Prostate gland (tissue), 2 donors: ENCODE results near the gene CHST11. TPM values are rescaled to one million over a fixed set of nuclear protein-coding genes. Genes with fewer than 3 reads are reported as not detected.

Source experiments
- DNase-seq: peaks from one replicate; pipeline ENCODE4 v3.0.0-alpha.2; 2019; ENCODE audit warnings: low spot score
- H3K27ac ChIP-seq, 2 donors: fragments of 200-600 bp; sonication (generic); 2 replicates each; pipeline ENCODE4 v1.5.1; 2017 to 2019
- H3K27me3 ChIP-seq: fragments of 200-600 bp; sonication (generic); replicated peaks from 2 replicates; pipeline ENCODE4 v1.5.1; 2019; ENCODE audit not compliant: insufficient read depth
- H3K36me3 ChIP-seq, 2 donors: fragments of 200-600 bp; sonication (generic); 1 replicate in 1 of 2; 2 replicates in 1 of 2; pipeline versions ENCODE4 v1.5.1 to v1.8.1; 2017 to 2019
- H3K4me1 ChIP-seq: fragments of 200-600 bp; sonication (generic); replicated peaks from 2 replicates; pipeline ENCODE4 v1.5.1; 2019
- H3K4me3 ChIP-seq, 2 donors: fragments of 200-600 bp; sonication (generic); 2 replicates each; pipeline ENCODE4 v1.5.1; 2017 to 2019
- H3K9me3 ChIP-seq: fragments of 200-600 bp; sonication (generic); 2 replicates; pipeline ENCODE4 v1.5.1; 2017
- CTCF ChIP-seq, 4 experiments: fragments of 200-600 bp in 2 of 4; fragments of 450-650 bp in 2 of 4; sonication (generic) in 2 of 4; IDR thresholded peaks; 1 replicate in 3 of 4; 2 replicates in 1 of 4; pipeline ENCODE4 v1.5.1; 2016 to 2019; ENCODE audit warnings: antibody characterized with exemption in 4 of 4, mild to moderate bottlenecking in 2 of 4, moderate library complexity in 2 of 4
- POLR2A ChIP-seq: fragments of 450-650 bp; IDR thresholded peaks from one replicate; pipeline ENCODE4 v1.6.1; 2016; ENCODE audit warnings: antibody characterized with exemption, mild to moderate bottlenecking
- POLR2AphosphoS5 ChIP-seq: sonication (generic); formaldehyde crosslinking; IDR thresholded peaks from one replicate; pipeline ENCODE4 v1.6.1; 2017; ENCODE audit warnings: antibody characterized with exemption
- WGBS: methylation state at CpG from one replicate; pipeline ENCODE4 v1.1.5; 2018; 5-methylcytosine and 5-hydroxymethylcytosine counted together
- intact Hi-C: fragments of 100-400 bp; cut with DNase I; formaldehyde crosslinking; loops from one replicate; pipeline ENCODE4 v1.14.2; 2022
- total RNA-seq, 2 donors: library from RNA; depleted of rRNA; stranded (reverse); fragments of >200 nt; gene quantifications; one replicate each; pipeline ENCODE4 v1.1.0, GENCODE V29; 2016

CHST11 gene
- total RNA-seq, 2 donors from 2014 or later: 10.4 to 25.4 TPM

DNA sequence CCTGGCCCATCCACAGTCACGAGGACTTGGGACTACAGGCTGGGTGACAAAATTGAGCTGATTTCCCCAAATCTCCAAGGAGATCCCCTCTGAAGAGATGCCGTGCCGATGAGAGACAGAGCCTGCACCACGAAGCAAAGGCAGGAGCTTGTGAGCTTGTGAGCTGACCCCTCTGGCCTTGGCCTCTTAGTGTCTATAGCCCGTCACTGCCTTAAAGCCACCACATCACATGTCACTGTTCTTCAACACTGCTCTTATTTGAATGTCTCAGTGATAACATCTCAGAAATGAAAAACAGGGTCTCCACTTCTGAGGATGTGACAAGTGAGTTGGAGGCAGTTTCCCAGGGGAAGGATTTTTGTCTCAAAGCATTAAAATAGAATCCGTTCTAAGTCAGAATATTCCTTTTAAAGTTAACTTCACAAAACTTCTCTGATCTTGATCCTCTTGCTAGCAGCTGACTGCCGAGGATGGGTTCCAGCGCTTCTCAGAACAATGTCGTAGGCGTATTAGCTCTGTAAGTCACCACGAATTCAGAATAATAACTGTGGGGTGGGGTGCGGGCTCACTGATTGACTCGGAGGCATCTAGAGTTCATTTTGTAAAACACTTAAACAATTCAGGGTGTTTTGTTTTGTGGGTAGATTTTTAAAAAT lies 37.5 kb downstream of the CHST11 start:
- no peaks in the 10 kb centered on the region for H3K4me1 ChIP-seq
- DNase-seq: no peak
- no peaks in the 10 kb centered on the region for H3K36me3 ChIP-seq
- WGBS: 52% methylated on average over 13 of the region's 13 CpGs
- H3K27ac ChIP-seq: peak overlapping the region in 1 of 2 donors; percentile 39
- H3K27me3 ChIP-seq: no peaks in the 10 kb centered on the region
- intact Hi-C loops: no loop called here
- H3K9me3 ChIP-seq: no peaks in the 10 kb centered on the region
- TF ChIP-seq CTCF (IDR thresholded peaks at IDR 0.05) (no peak), POLR2A (no peak), POLR2AphosphoS5 (no peak)
- H3K4me3 ChIP-seq: no peak overlapping the region

GRCh38 chr12:104494793-104495158 lies 38.0 kb downstream of the CHST11 start:
- no peak for TF ChIP-seq POLR2A
- TF ChIP-seq POLR2AphosphoS5: peak; percentile 31
- no peak overlapping the region for H3K4me3 ChIP-seq
- no peaks in the 10 kb centered on the region for H3K27me3 ChIP-seq
- intact Hi-C loops: no loop called here
- H3K27ac ChIP-seq: peak overlapping the region in 1 of 2 donors; percentile 39
- no peak for DNase-seq
- 42% methylated on average over 5 of the region's 5 CpGs for WGBS
- H3K4me1 ChIP-seq: no peaks in the 10 kb centered on the region
- no peaks in the 10 kb centered on the region for H3K36me3 ChIP-seq
- H3K9me3 ChIP-seq: no peaks in the 10 kb centered on the region

DNA sequence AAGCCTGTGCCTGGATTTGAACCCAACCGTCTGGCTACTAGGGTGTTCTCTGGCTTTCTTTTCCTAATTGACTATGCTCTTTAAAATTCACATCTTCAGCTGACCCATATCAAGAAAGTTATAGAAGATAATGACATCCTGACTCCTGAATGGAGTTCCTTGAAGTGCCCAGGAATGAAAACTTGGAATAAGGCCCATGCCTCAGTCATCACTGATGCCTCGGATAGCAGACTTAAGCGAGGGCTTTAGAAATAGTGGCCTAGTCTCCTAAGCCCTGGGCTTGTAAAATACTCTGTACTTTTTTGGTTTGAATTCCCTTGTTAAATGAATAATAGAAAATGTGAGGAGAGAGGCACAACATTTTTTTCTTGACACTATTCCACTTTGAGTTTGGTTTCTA lies 39.0 kb downstream of the CHST11 start:
- Histone ChIP-seq H3K27me3 (no peaks in the 10 kb centered on the region), H3K4me3 (no peak overlapping the region), H3K4me1 (no peaks in the 10 kb centered on the region), H3K27ac (no peak overlapping the region), H3K36me3 (no peaks in the 10 kb centered on the region), H3K9me3 (no peaks in the 10 kb centered on the region)
- intact Hi-C loops: no loop called here
- WGBS: 66% methylated on average over 3 of the region's 3 CpGs
- no peak for DNase-seq
- TF ChIP-seq POLR2A: no peak
- TF ChIP-seq CTCF (IDR thresholded peaks at IDR 0.05): no peak
- TF ChIP-seq POLR2AphosphoS5: no peak

- intact Hi-C loops: no loop called here
Observed at GRCh38 chr12:104496336-104496735, 39.6 kb downstream of the CHST11 start.

DNA sequence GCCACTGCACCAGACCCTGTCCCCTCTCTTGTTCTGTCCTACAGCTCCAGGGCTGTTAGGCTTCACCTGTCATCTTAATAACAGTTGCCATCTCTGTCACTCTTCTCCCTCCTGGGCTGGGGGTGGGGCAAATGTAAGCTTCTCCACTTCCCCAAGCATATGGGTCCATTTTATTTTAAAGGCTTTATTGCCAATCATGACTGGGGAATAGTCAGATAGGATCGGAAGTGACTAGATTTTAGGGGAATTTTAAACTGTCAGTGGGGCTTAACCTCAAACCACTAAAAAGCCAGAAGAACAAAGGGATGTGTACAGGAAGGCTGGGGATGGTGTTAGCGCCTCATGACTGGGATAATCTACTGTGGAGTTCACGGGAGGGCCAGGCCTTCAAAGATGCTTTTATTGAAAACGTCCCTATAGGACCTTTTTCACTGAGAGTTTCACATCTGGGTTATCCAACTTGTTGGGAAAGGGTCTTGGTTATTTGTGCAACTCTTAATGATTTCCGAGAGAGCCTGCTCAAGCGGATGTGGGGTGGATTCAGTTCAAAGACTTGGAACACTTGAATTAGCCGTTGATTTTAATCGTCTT lies 41.6 kb downstream of the CHST11 start:
- Histone ChIP-seq H3K27ac (no peak overlapping the region), H3K27me3 (no peaks in the 10 kb centered on the region), H3K9me3 (no peaks in the 10 kb centered on the region), H3K4me3 (no peak overlapping the region), H3K36me3 (no peaks in the 10 kb centered on the region), H3K4me1 (no peaks in the 10 kb centered on the region)
- 50% methylated on average over 8 of the region's 8 CpGs for WGBS
- TF ChIP-seq POLR2AphosphoS5: no peak
- no peak for TF ChIP-seq POLR2A
- no peak for TF ChIP-seq CTCF (IDR thresholded peaks at IDR 0.05)
- intact Hi-C loops: no loop called here
- no peak for DNase-seq

More at GRCh38 chr12:104496336-104496735, 39.6 kb downstream of the CHST11 start:
- TF ChIP-seq CTCF (IDR thresholded peaks at IDR 0.05) (no peak), POLR2A (no peak), POLR2AphosphoS5 (no peak)
- Histone ChIP-seq H3K27ac (no peak overlapping the region), H3K9me3 (no peaks in the 10 kb centered on the region), H3K27me3 (no peaks in the 10 kb centered on the region), H3K36me3 (no peaks in the 10 kb centered on the region), H3K4me3 (no peak overlapping the region), H3K4me1 (no peaks in the 10 kb centered on the region)
- 34% methylated on average over 1 of the region's 1 CpG for WGBS
- DNase-seq: no peak
